ENCODE data around the gene ZNF385D.

Gene ZNF385D

GRCh38 chr3:21670386-21670785 is 80.6 kb downstream of the ZNF385D start:
- no peak for DNase-seq (ENCODE audit: low read depth)

- no peak for DNase-seq (ENCODE audit: low read depth)
Measured at GRCh38 chr3:21668012-21668411, 83.0 kb downstream of the ZNF385D start.

- DNase-seq (ENCODE audit: low read depth) = no peak
Measured at GRCh38 chr3:21665444-21666100, 85.4 kb downstream of the ZNF385D start.

- no peak for DNase-seq (ENCODE audit: low read depth)
Measured at GRCh38 chr3:21664996-21665395, 86.0 kb downstream of the ZNF385D start.

- DNase-seq (ENCODE audit: low read depth) = no peak
Measured at GRCh38 chr3:21662403-21662802, 88.6 kb downstream of the ZNF385D start.

- no peak for DNase-seq (ENCODE audit: low read depth)
Measured at GRCh38 chr3:21654662-21655061, 96.3 kb downstream of the ZNF385D start.

GRCh38 chr3:21654241-21654640 is 96.8 kb downstream of the ZNF385D start:
- no peak for DNase-seq (ENCODE audit: low read depth)

- DNase-seq (ENCODE audit: low read depth) = no peak
Measured at GRCh38 chr3:21649519-21649918, 101.5 kb downstream of the ZNF385D start.

- no peak for DNase-seq (ENCODE audit: low read depth)
Measured at GRCh38 chr3:21647961-21648360, 103.0 kb downstream of the ZNF385D start.

- no peak for DNase-seq (ENCODE audit: low read depth)
Measured at GRCh38 chr3:21645121-21645897, 105.7 kb downstream of the ZNF385D start.

- no peak for DNase-seq (ENCODE audit: low read depth)
Measured at GRCh38 chr3:21644268-21644667, 106.7 kb downstream of the ZNF385D start.

GRCh38 chr3:21643752-21644151 is 107.3 kb downstream of the ZNF385D start:
- no peak for DNase-seq (ENCODE audit: low read depth)

GRCh38 chr3:21642433-21642832 is 108.6 kb downstream of the ZNF385D start:
- DNase-seq (ENCODE audit: low read depth) = no peak

GRCh38 chr3:21641959-21642358 is 109.1 kb downstream of the ZNF385D start:
- DNase-seq (ENCODE audit: low read depth) = no peak

GRCh38 chr3:21638488-21638887 is 112.5 kb downstream of the ZNF385D start:
- DNase-seq (ENCODE audit: low read depth) = no peak

- no peak for DNase-seq (ENCODE audit: low read depth)
Measured at GRCh38 chr3:21634112-21634511, 116.9 kb downstream of the ZNF385D start.

- no peak for DNase-seq (ENCODE audit: low read depth)
Measured at GRCh38 chr3:21624524-21624923, 126.5 kb downstream of the ZNF385D start.

GRCh38 chr3:21621181-21621651 is 129.8 kb downstream of the ZNF385D start:
- DNase-seq (ENCODE audit: low read depth) = no peak

- DNase-seq (ENCODE audit: low read depth) = no peak
Measured at GRCh38 chr3:21620511-21621155, 130.4 kb downstream of the ZNF385D start.

GRCh38 chr3:21618695-21619094 is 132.3 kb downstream of the ZNF385D start:
- no peak for DNase-seq (ENCODE audit: low read depth)

- no peak for DNase-seq (ENCODE audit: low read depth)
Measured at GRCh38 chr3:21613372-21614070, 137.5 kb downstream of the ZNF385D start.

- DNase-seq (ENCODE audit: low read depth) = no peak
Measured at GRCh38 chr3:21601178-21601577, 149.8 kb downstream of the ZNF385D start.
